ENCODE results near the gene TSR2.
"Not testable (repeated sequence)": the region's sequence is repeated elsewhere in the genome, so short reads cannot be mapped to it uniquely, and the experiment has no call there.

The TSR2 gene

DNA sequence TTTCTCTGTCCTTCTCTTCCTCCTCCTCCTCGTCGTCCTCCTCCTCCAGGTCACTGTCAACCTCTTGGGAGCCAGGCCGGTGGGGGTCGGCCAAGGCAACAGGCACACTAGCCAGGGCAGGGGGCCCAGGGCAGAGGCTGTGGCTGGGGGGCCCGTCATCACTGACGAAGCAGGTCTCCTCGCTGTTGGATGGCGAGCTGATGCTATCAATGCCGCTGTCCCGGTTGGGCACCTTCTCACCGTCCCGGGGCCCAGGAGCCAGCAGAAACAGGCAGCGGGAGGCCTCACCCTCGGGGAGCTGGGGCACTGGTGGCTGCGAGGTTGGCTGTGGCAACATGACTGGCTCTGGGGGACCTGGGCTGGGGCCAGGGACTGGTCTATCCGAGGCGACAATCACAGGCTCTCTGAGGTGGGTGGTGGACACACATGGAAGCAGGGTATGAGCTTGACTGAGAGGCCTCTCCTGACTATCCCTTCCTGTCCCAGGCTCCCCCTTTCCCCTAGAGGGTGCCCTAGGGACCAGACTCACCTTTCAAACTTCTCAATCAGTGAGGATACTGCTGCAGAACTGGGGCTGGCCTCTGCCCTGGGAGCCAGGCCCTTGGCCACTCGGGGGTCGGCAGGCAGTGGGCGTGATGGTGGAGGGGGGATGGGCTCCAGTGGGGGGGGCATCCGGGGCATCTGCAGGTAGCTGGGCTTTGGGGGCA lies 30.0 kb downstream of the TSR2 start:
- no peak overlapping the region for H3K4me3 ChIP-seq (ENCODE audit: low read length)
- DNase-seq (ENCODE audit: low read depth), result no peak
- TF ChIP-seq, protein P1, sequence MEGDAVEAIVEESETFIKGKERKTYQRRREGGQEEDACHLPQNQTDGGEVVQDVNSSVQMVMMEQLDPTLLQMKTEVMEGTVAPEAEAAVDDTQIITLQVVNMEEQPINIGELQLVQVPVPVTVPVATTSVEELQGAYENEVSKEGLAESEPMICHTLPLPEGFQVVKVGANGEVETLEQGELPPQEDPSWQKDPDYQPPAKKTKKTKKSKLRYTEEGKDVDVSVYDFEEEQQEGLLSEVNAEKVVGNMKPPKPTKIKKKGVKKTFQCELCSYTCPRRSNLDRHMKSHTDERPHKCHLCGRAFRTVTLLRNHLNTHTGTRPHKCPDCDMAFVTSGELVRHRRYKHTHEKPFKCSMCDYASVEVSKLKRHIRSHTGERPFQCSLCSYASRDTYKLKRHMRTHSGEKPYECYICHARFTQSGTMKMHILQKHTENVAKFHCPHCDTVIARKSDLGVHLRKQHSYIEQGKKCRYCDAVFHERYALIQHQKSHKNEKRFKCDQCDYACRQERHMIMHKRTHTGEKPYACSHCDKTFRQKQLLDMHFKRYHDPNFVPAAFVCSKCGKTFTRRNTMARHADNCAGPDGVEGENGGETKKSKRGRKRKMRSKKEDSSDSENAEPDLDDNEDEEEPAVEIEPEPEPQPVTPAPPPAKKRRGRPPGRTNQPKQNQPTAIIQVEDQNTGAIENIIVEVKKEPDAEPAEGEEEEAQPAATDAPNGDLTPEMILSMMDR (conservative IDR thresholded peaks at IDR 0.05; ENCODE audit: low read length), result no peak

DNA sequence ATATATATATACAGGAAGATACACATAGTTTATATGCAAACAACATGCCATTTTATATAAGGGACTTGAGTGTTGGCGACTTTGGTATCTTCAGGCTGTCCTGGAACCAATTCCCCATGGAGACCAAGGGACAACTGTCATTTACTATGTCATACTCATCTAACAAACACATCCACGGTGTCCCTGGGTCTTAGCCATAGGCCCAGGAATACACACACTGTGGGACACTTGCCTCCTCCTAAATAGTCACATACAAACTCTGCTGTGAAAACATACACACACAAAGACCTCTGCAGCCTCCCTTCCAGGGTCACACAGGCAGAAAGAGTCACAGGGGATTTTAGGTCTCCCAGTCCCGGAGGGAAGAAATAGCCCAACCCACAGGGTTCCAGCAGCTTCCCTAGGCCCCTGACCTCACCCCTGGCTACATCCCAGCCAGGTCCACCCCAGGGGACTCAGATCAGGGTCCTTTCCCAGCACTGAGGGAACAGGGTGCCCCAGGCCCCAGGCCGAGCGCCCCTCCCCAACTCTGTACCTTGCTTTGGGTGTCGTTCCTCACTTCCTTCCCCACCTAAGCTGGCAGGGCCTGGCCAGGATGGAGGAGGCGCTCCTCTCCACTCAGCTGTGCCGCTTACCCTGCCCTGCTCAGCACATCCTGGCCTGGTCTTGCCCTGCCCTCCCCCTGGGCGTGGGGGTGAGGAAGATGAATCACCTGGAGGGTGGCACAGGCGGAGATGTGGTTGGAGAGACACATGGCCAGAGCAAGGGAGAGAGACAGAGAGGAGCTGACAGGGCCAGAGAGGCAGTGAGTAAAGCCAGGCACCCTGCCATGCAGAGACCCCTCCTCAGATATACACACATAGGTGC lies 34.0 kb downstream of the TSR2 start:
- TF ChIP-seq, protein P1 (conservative IDR thresholded peaks at IDR 0.05; ENCODE audit: low read length), result no peak
- DNase-seq (ENCODE audit: low read depth), result no peak
- no peak overlapping the region for H3K4me3 ChIP-seq (ENCODE audit: low read length)

DNA sequence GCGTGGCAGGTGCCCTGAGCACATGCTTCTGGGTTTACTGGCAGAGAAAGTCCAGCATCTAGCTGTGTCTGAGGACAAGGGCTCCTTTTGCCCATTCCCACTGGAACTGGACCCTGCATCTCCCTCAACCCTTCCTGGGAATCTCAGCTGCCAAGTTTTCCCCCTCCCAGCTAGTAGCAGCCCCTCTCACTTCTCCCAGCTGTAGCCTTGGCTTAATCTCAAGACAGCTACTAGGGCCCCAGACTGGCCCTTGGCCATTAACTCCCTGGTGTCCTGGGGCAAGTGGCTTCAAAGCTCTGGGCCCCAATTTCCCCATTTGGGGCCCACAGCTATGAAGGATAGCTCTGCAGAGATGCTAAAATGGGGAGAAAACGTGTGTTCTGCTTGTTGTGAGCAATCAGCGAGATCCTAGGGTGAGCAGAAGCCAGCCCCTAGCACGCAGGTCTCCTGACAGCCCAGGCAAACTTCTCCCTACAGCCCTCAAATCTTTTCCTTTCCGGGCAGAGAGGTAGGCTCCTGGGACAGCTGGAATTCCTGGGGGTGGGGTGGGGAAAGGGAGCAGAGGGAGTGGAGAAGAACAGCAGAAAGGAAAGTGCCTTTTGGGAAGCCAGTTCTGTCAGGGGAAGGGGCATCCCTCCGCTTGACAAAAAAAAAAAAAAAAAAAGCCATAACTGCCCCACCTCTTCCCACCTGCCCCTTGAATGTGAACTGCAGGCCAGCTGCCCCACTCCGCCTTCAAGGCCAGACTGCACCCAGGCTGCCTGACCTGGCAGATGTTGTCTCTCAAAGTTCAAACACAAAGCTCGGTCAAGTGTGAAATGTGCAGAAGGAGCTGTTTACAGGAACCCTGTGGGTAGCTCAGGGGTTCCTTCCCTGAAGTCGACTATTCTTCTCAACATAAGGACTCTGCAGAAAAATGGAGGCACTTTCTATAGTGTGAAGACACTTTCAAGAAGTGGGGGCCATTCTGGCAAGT lies 39.2 kb downstream of the TSR2 start:
- TF ChIP-seq, protein P1 (conservative IDR thresholded peaks at IDR 0.05; ENCODE audit: low read length), result no peak
- DNase-seq (ENCODE audit: low read depth), result no peak
- H3K4me3 ChIP-seq (ENCODE audit: low read length), result no peak overlapping the region

DNA sequence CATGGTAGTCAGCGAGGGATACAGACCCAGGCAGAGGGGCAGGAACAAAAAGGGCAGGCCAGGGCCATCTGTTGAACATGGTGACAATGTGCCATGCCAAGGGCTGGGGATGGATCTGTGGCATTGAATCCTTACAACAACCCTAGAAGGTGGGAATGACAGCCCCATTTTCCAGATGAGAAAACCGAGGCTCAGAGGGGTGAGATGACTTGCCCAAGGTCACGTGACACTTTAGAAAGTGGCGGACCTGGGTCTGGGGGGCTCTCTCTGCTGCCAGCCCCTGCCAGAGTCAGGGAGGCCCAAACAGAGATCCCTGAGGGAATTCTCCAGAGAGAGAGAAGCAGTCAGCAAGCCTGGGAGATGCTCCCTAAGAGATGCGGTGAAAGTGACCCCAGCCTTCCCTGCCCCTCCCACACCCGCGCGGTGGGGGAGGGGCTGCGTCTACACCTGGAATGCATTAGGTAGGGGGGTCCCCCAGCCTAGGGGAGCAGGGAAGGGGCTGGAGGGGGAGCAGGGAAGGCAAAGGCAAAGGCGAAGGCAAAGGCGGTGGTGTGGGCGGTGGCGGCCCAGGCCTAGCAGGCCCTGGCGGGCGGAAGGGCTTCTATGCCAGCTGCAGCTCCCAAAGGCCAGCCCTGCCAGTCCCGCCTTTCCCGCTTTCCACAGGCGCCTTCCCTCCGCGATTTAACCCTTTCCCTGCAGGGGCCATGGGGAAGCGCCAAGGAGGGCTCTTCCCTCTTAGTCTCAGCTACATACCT lies 42.8 kb downstream of the TSR2 start:
- peak overlapping the region; percentile 12; the same call in 1 of the 2 replicates for H3K4me3 ChIP-seq (ENCODE audit: low read length)
- TF ChIP-seq, protein P1 (conservative IDR thresholded peaks at IDR 0.05; ENCODE audit: low read length), result no peak
- peak; percentile 25 for DNase-seq (ENCODE audit: low read depth)

DNA sequence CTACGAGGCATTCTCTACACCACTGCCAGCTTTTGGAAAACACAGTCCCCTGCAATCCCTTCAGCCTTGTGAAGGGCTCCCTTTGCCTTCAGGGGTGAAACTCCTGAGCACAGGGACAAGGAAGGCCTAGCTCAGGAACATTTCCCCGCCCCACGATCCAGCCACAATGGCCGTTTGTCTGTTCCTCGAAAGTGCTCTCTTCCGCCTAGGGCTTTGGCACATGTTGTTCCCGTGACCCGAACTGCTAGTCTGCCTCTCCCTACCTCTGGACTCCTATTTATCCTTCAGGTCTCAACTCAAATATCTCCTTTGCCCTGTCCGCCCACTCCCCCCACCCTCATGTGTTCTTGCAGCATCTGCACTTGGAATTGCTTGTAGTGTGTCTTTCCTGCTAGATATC lies 43.7 kb downstream of the TSR2 start:
- DNase-seq (ENCODE audit: low read depth), result no peak
- no peak overlapping the region for H3K4me3 ChIP-seq (ENCODE audit: low read length)
- TF ChIP-seq, protein P1 (conservative IDR thresholded peaks at IDR 0.05; ENCODE audit: low read length), result no peak

DNA sequence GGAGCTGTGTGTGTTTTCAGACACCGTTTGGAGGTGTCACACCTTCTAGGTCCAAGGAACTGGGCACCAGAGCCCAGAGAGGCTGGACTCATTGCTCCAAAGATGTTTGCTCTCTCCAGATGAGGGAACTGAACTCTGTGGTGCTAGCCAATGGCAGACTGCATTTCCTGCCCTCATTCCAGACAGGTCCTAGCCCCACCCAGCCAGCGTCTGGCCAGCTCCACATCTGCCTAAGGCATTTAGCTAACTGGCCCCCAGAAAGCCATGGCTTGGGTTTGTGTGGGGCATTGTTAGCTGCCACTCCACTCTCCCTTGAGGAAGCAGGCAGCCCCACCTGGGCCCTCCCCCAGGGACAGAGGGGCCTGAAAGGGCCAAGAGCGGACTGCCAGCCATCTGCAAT lies 44.5 kb downstream of the TSR2 start:
- peak; percentile 30 for DNase-seq (ENCODE audit: low read depth)
- TF ChIP-seq, protein P1 (conservative IDR thresholded peaks at IDR 0.05; ENCODE audit: low read length), result no peak
- H3K4me3 ChIP-seq (ENCODE audit: low read length), result no peak overlapping the region

DNA sequence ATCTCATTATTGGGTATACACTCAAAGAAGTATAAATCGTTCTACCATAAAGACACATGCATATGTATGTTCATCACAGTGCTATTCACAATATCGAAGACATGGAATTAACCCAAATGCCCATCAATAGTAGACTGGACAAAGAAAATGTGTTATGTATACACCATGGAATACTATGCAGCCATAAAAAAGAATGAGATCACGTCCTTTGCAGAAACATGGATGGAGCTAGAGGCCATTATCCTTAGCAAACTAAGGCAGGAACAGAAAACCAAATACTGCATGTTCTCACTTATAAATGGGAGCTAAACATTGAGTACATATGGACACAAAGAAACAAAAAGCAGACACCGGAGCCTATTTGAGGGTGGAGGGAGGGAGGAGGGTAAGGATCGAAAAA lies 49.6 kb downstream of the TSR2 start:
- H3K4me3 ChIP-seq (ENCODE audit: low read length); DNase-seq (ENCODE audit: low read depth): not testable (repeated sequence)
